A673 (cell line): ENCODE results near the gene ABCG8. TPM values are rescaled to one million over a fixed set of nuclear protein-coding genes. Genes with fewer than 3 reads are reported as not detected.

Experiments used
- BruUV-seq: library from RNA; stranded (reverse); fragments of 400-500 nt; replicated peaks from 2 replicates; lab custom pipeline; 2021; lab: Mats Ljungman, UMichigan
- CTCF ChIA-PET: fragments of 300-600 bp; sonication (Branson Sonifier 250); formaldehyde crosslinking; loops from one replicate; lab custom pipeline; 2022; ENCODE audit warnings: antibody characterized with exemption; lab: Charles Lee
- POLR2A ChIA-PET: fragments of 300-600 bp; sonication (Branson Sonifier 250); formaldehyde crosslinking; loops from one replicate; lab custom pipeline; 2022; ENCODE audit warnings: antibody characterized with exemption; ENCODE audit not compliant: low non-redundant PET; lab: Charles Lee
- DNase-seq: peaks from one replicate; pipeline ENCODE4 v3.0.0-alpha.2; 2015; ENCODE audit warnings: low spot score
- H3K27ac ChIP-seq: fragments of 200-600 bp; sonication (generic); 2 replicates; pipeline ENCODE4 v1.5.1; 2016; ENCODE audit warnings: mixed run types, low read depth, mild to moderate bottlenecking, mixed read lengths, antibody characterized with exemption, low read length; ENCODE audit not compliant: poor library complexity, severe bottlenecking
- H3K27me3 ChIP-seq: fragments of 200-600 bp; sonication (generic); replicated peaks from 2 replicates; pipeline ENCODE4 v1.6.1; 2017; ENCODE audit warnings: mixed run types, low read depth, mild to moderate bottlenecking, mixed read lengths, antibody characterized with exemption, low read length; ENCODE audit not compliant: insufficient read depth, poor library complexity
- H3K36me3 ChIP-seq: fragments of 200-600 bp; sonication (generic); 2 replicates; pipeline ENCODE4 v1.6.1; 2016; ENCODE audit warnings: mixed run types, mild to moderate bottlenecking, mixed read lengths, antibody characterized with exemption, low read length; ENCODE audit not compliant: insufficient read depth, poor library complexity, severe bottlenecking
- H3K4me1 ChIP-seq: fragments of 200-600 bp; sonication (generic); 2 replicates; pipeline ENCODE4 v1.6.1; 2017; ENCODE audit warnings: mixed run types, mild to moderate bottlenecking, mixed read lengths, antibody characterized with exemption, low read length; ENCODE audit not compliant: insufficient read depth, poor library complexity, severe bottlenecking
- H3K4me3 ChIP-seq: fragments of 200-600 bp; sonication (generic); 2 replicates; pipeline ENCODE4 v1.5.1; 2016; ENCODE audit warnings: low read depth, mixed run types, mild to moderate bottlenecking, mixed read lengths, low read length; ENCODE audit not compliant: poor library complexity, severe bottlenecking
- H3K9me3 ChIP-seq: fragments of 200-600 bp; sonication (generic); 2 replicates; pipeline ENCODE4 v1.6.1; 2016; ENCODE audit warnings: mixed run types, low read depth, mild to moderate bottlenecking, mixed read lengths, antibody characterized with exemption, low read length; ENCODE audit not compliant: poor library complexity, severe bottlenecking
- CTCF ChIP-seq: fragments of 300-800, 200-600 bp; sonication (generic); conservative IDR thresholded peaks from 2 replicates; pipeline ENCODE4 v1.5.1; 2017; ENCODE audit warnings: low read depth, mild to moderate bottlenecking, antibody characterized with exemption, low read length, moderate library complexity, mixed read lengths
- EZH2 ChIP-seq: fragments of 200-600 bp; sonication (generic); IDR thresholded peaks from 2 replicates; pipeline ENCODE4 v1.6.1; 2017; ENCODE audit warnings: borderline replicate concordance, low read depth, mild to moderate bottlenecking, mixed read lengths, antibody characterized with exemption, low read length; ENCODE audit not compliant: poor library complexity, severe bottlenecking
- intact Hi-C: fragments of 100-400 bp; cut with micrococcal nuclease; formaldehyde crosslinking; loops from one replicate; pipeline ENCODE4 v1.10.0; 2022; ENCODE audit not compliant: unreplicated experiment
- total RNA-seq: library from RNA; stranded (reverse); gene quantifications from 2 replicates; pipeline ENCODE4 v1.2.3, GENCODE V29; 2021

The ABCG8 gene
- total RNA-seq, 1 experiment from 2014 or later = not detected

- no peaks in the 10 kb centered on the region for H3K36me3 ChIP-seq
- no peaks in the 10 kb centered on the region for H3K9me3 ChIP-seq
- TF ChIP-seq CTCF (no peak), EZH2 (no peak)
- BruUV-seq = no TSS peak
- DNase-seq = no peak
- H3K27ac ChIP-seq = no peak overlapping the region
- no peaks in the 10 kb centered on the region for H3K4me1 ChIP-seq
- H3K27me3 ChIP-seq = no peaks in the 10 kb centered on the region
- ChIA-PET POLR2A (no interaction called here), CTCF (no interaction called here)
- no peak overlapping the region for H3K4me3 ChIP-seq
- intact Hi-C loops = no loop called here
Measured at GRCh38 chr2:43802135-43802534, 36.6 kb upstream of the ABCG8 start.

- H3K27ac ChIP-seq = no peak overlapping the region
- H3K4me1 ChIP-seq = no peaks in the 10 kb centered on the region
- ChIA-PET POLR2A (no interaction called here), CTCF (no interaction called here)
- H3K36me3 ChIP-seq = no peaks in the 10 kb centered on the region
- TF ChIP-seq EZH2 = no peak
- no peak for TF ChIP-seq CTCF
- DNase-seq = no peak
- H3K4me3 ChIP-seq = no peak overlapping the region
- intact Hi-C loops = no loop called here
- no peaks in the 10 kb centered on the region for H3K27me3 ChIP-seq
- no peaks in the 10 kb centered on the region for H3K9me3 ChIP-seq
- no TSS peak for BruUV-seq
Measured at GRCh38 chr2:43803113-43803512, 35.7 kb upstream of the ABCG8 start.

GRCh38 chr2:43806719-43807031 is 32.1 kb upstream of the ABCG8 start:
- no peak for DNase-seq
- Histone ChIP-seq H3K4me3 (no peak overlapping the region), H3K27ac (no peak overlapping the region), H3K9me3 (no peaks in the 10 kb centered on the region), H3K27me3 (no peaks in the 10 kb centered on the region), H3K36me3 (no peaks in the 10 kb centered on the region), H3K4me1 (no peaks in the 10 kb centered on the region)
- no TSS peak for BruUV-seq
- POLR2A ChIA-PET = no interaction called here
- intact Hi-C loops = no loop called here
- CTCF ChIA-PET = no interaction called here
- no peak for TF ChIP-seq CTCF
- no peak for TF ChIP-seq EZH2
